Measurements from ENCODE around the gene ILF2.

The ILF2 gene

GRCh38 chr1:153612111-153612754, 58.6 kb downstream of the ILF2 start:
- in situ Hi-C loops (cut with MboI; ENCODE audit: low sequenced_read_pairs): no loop called here

Measured in HL-60/S4 treated with phorbol 12-myristate 13-acetate at 8.2 ng/mL for 4 days and 3 days (cell line).